Peyer's patch (tissue), 4 donors: ENCODE data around the gene SCML2.
A peak's percentile ranks its signal among the peaks of the same experiment; 100 is the strongest.

Experiments used
- POLR2A ChIP-seq, 2 donors: fragments of 450-650 bp; IDR thresholded peaks; one replicate each; pipeline ENCODE4 v1.5.1; 2017; ENCODE audit warnings: antibody characterized with exemption in 2 of 2, mild to moderate bottlenecking in 2 of 2, moderate library complexity in 2 of 2
- TF ChIP-seq, protein P1 (sequence below), 6 experiments: fragments of 450-650 bp in 4 of 6; fragments of 200-600 bp in 2 of 6; sonication (generic) in 1 of 6; IDR thresholded peaks; one replicate each; pipeline ENCODE4 v1.5.1; 2017 to 2019; ENCODE audit warnings: antibody characterized with exemption in 6 of 6, mild to moderate bottlenecking in 3 of 6, moderate library complexity in 1 of 6

DNA sequence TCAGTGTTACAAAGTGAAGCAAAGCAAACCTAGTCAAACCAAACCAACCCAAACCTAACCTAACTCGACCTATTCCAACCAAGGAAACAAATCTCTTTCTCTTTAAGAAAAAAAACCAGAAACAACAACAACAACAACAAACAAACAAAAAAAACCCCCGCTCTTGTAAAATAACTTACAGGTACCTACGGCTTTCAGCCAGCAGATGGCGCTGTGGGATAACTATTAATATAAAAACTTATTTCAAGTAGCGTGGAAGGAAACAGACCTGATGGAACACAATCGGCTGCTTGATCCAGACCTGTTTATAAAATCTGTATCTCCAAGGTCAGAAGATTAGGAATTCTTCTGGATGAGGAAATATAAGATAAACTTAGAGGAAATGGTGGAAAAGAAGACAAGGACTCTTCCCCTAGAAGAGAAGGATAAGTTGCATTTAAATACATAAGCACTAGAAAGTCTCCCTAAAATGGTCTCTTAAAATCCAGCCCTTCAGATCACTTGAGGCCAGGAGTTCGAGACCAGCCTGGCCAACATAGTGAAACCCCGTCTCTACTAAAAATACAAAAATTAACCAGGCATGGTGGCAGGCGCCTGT, 36.6 kb upstream of the SCML2 start:
- TF ChIP-seq, protein P1, sequence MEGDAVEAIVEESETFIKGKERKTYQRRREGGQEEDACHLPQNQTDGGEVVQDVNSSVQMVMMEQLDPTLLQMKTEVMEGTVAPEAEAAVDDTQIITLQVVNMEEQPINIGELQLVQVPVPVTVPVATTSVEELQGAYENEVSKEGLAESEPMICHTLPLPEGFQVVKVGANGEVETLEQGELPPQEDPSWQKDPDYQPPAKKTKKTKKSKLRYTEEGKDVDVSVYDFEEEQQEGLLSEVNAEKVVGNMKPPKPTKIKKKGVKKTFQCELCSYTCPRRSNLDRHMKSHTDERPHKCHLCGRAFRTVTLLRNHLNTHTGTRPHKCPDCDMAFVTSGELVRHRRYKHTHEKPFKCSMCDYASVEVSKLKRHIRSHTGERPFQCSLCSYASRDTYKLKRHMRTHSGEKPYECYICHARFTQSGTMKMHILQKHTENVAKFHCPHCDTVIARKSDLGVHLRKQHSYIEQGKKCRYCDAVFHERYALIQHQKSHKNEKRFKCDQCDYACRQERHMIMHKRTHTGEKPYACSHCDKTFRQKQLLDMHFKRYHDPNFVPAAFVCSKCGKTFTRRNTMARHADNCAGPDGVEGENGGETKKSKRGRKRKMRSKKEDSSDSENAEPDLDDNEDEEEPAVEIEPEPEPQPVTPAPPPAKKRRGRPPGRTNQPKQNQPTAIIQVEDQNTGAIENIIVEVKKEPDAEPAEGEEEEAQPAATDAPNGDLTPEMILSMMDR (IDR thresholded peaks at IDR 0.05), result peak; percentile 59 to 87 (median 72)
- TF ChIP-seq POLR2A (IDR thresholded peaks at IDR 0.05), result no peak
